T follicular helper cell (primary cell): Measurements from ENCODE around the gene RBM34.
"Not testable (repeated sequence)": the region's sequence is repeated elsewhere in the genome, so short reads cannot be mapped to it uniquely, and the experiment has no call there.

ENCODE experiments used
- DNase-seq: peaks from one replicate; pipeline ENCODE4 v3.0.0-alpha.2; 2020; ENCODE audit warnings: low read depth
- total RNA-seq, 2 experiments: gene quantifications; one replicate each; lab custom pipeline; 2026; lab: John Stamatoyannopoulos, UW

RBM34 gene
- total RNA-seq: 2.0 to 3.4 reads per million in 2 experiments

- peak; percentile 87 for DNase-seq
Observed at GRCh38 chr1:235160957-235161684, at the start of gene RBM34. Gene RBM34, minus strand, starts transcription at chr1:235161250. Its CDS starts 24 bp downstream, at chr1:235161226.

- peak; percentile 28 for DNase-seq
Observed at GRCh38 chr1:235207209-235207565, 46.1 kb upstream of the RBM34 start.

GRCh38 chr1:235206533-235207208, 45.6 kb upstream of the RBM34 start:
- DNase-seq: no peak

GRCh38 chr1:235205687-235206086, 44.6 kb upstream of the RBM34 start:
- DNase-seq: no peak

GRCh38 chr1:235203428-235203827, 42.4 kb upstream of the RBM34 start:
- DNase-seq: no peak

GRCh38 chr1:235202447-235202846, 41.4 kb upstream of the RBM34 start:
- DNase-seq: not testable (repeated sequence)

- DNase-seq: no peak
Observed at GRCh38 chr1:235199441-235199840, 38.4 kb upstream of the RBM34 start.

GRCh38 chr1:235190431-235190830, 29.4 kb upstream of the RBM34 start:
- DNase-seq: no peak

GRCh38 chr1:235187316-235187715, 26.3 kb upstream of the RBM34 start:
- DNase-seq: no peak

- DNase-seq: no peak
Observed at GRCh38 chr1:235181561-235182245, 20.7 kb upstream of the RBM34 start.

GRCh38 chr1:235180916-235181460, 19.9 kb upstream of the RBM34 start:
- no peak for DNase-seq

GRCh38 chr1:235176486-235176885, 15.4 kb upstream of the RBM34 start:
- no peak for DNase-seq

GRCh38 chr1:235169986-235170385, 8.9 kb upstream of the RBM34 start:
- DNase-seq: no peak

GRCh38 chr1:235168375-235168774, 7.3 kb upstream of the RBM34 start:
- DNase-seq: no peak

- DNase-seq: no peak
Observed at GRCh38 chr1:235161685-235162327, 756 bp upstream of the RBM34 start.

- peak; percentile 18 for DNase-seq
Observed at GRCh38 chr1:235160383-235160956, 580 bp downstream of the RBM34 start.

GRCh38 chr1:235159930-235160329, 1.1 kb downstream of the RBM34 start:
- not testable (repeated sequence) for DNase-seq

GRCh38 chr1:235159284-235159683, 1.8 kb downstream of the RBM34 start:
- not testable (repeated sequence) for DNase-seq

- DNase-seq: no peak
Observed at GRCh38 chr1:235158680-235159079, 2.4 kb downstream of the RBM34 start.

GRCh38 chr1:235157150-235157549, 3.9 kb downstream of the RBM34 start:
- DNase-seq: no peak

- no peak for DNase-seq
Observed at GRCh38 chr1:235156740-235157139, 4.3 kb downstream of the RBM34 start.

- no peak for DNase-seq
Observed at GRCh38 chr1:235156265-235156664, 4.8 kb downstream of the RBM34 start.
